Ammon's horn (tissue), 1 donor: ENCODE measurements around the gene FAM168B.

Experiments
- DNase-seq: peaks from one replicate; pipeline ENCODE4 v3.0.0-alpha.2; 2016; ENCODE audit warnings: low spot score

Gene FAM168B

DNA sequence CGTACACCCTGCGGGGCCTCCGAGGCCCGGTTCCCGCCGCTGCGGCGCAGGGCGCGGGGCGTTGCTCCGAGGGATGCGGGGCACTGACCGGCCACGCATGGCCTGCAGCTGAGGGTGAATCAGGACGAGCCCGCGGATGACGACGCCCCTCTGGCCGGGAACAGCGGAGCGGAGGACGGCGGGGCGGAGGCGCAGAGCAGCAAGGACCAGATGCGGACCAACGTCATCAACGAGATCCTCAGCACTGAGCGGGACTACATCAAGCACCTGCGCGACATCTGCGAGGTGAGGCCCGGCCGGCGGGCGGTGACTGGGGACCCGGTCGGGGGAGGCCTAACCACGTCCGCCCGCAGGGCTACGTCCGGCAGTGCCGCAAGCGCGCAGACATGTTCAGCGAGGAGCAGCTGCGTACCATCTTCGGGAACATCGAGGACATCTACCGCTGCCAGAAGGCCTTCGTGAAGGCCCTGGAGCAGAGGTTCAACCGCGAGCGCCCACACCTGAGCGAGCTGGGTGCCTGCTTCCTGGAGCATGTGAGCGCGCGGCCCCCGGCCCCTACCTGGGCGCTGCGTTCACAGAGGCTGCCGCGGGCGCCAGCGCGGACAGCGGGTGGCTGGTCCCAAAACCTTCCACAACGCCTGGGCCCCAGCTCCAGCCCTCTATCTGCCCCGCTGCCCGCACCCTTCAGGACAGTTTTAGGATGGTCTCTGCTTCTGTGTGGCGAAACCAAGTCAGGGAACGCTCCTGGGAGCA, 53.2 kb downstream of the FAM168B start:
- no peak for DNase-seq

DNA sequence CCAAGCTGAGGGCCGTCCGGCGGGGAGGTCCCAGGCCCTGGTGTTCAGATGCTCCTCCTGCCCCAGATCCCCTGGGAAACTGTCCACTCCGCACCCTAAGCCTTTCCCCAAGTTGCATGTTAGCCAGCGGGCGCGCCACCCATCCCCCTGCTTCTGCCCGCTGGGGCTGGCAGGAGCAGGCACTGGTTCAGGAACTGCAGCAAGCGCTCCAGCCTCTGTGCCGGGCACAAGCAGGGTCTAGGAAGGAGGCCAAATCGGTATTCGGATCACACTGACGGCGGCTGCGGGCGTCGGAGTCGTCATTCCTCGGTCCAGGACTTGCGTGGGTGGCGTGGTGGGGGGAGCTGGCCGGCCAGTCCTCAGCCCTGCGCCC, 53.7 kb downstream of the FAM168B start:
- peak; percentile 83 for DNase-seq

DNA sequence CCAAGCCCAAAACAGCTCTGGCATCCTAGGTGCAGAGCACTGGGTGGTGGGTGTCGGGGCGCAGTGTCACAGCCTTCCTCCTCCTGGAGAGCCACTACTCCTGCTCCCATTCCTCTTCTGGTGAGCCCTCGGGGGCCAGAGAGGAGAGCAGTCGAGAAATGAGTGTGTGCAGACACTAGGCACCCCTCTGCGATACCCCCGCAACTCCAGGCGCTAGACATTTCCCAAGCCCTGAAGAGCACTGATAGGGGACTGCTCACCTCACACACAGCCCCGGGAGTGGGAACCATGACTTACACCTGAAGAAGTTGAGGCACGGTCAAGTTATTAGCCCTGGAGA, 54.2 kb downstream of the FAM168B start:
- DNase-seq, result no peak

DNA sequence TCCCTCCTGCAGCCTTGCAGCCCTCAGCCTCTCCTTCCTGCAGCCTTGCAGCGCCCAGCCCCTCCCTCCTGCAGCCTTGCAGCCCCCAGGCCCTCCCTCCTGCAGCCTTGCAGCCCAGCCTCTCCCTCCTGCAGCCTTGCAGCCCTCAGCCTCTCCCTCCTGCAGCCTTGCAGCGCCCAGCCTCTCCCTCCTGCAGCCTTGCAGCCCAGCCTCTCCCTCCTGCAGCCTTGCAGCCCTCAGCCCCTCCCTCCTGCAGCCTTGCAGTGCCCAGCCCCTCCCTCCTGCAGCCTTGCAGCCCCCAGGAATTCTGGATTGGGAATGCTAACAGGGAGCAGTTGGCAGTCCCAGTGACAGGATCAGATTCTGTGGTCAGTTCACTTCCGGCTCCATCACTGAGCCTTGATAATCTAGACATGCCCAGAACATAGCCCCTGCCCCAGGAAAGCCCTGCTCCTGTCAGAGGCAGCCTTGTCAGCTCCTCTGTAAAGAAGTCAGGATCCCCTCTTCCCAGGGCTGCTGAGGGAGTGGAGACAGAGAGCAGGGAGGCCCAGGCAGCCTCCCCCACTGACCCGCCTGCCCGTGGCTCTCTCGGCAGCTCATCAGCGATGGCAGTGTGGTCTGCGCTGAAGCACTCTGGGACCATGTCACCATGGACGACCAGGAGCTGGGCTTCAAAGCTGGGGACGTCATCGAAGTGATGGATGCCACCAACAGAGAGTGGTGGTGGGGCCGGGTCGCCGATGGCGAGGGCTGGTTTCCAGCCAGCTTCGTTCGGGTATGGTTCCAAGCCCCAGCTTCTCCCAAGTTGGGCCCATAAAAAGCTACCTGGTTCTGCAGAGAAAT, 54.8 kb downstream of the FAM168B start:
- no peak for DNase-seq

DNA sequence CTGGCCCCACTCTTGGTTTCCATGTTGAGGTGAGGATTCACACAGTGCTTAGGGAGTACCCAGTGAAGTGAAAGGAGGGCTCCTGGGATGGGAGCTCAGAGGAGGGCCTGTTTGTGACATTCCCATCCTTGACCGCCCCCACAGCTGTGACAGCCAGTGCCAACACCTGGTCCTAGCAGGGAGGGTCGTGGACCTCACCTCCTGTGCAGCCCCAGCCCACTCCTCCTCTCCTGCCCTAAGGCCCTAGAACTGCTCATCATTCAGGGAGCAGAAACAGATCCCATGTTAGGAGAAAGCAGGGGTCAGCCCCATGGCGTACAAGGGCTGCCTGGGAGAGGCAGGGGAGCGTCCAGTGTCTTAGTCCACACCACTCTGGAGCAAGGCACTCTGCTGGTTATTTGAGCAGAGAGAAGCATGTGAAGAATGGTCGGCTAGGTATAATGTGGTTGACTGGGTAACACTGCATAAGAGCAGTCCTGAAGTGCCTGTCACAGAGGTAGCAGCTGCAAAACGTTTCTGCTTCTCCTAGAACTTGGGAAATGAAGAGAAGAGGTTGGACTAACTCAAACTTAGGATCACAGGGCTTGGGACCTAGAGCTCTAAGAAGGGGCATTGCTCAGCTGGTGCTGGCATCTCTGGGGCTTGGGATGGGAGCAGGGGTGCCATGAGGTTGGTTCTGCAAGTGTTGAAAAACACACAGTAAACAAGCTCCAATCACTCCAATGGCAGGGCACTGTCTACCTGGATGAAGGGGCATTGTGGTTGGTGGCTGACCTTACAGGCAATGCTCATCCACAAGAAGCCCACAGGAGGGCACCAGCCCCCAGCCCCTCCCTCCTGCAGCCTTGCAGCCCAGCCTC, 55.6 kb downstream of the FAM168B start:
- no peak for DNase-seq

DNA sequence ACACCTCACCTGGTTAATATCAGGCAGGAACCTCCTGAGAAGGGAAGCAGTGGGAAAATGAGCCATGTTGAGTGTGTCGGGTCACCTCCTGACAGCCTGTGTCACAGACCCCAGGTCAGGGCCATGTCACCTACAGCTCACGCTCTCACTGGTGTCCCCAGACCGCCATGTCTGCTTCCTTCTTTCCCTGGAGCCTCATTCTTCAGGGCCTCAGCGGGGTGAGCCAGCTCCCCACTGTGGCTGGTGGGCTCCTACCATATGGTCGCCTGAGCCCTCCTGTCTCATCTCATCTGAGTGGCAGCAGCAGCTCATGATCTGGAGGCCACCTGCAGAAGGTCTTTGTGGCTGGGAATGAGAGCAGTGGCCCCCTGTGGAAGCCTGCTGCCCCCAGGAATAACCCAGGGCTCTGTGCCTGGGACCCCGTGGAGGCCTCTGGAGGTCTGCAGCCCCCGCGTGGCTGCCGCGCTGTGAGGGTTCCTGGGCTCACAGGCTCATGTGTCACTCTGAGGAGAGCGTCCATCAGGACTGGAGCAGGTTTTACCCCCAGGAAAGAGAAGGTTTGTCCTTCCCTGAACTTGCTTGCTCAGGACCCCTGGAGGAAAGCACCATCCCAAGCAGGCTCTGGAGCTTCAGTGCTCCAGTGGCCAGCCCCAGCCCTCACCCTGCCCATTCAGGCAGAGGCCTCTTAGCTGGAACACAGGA, 56.4 kb downstream of the FAM168B start:
- no peak for DNase-seq

DNA sequence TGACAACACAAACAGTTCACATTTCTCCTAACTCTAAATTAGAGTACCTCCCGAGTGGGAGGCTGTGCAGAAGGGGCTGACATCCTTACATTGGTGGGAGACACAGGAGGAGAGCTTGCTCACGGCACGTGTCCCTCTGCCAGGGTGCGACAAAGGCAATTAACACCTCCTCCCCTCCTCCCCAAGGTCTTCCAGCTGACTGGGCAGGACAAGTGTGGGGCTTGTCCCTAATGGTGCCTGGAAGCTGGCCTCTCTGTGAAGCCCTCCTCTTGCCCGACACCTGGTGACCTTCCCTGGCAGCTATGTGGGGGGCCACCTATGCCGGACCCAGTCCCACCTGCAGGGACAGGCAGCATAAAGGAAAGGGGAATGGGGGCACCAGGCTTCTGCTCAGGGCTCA, 57.0 kb downstream of the FAM168B start:
- no peak for DNase-seq

DNA sequence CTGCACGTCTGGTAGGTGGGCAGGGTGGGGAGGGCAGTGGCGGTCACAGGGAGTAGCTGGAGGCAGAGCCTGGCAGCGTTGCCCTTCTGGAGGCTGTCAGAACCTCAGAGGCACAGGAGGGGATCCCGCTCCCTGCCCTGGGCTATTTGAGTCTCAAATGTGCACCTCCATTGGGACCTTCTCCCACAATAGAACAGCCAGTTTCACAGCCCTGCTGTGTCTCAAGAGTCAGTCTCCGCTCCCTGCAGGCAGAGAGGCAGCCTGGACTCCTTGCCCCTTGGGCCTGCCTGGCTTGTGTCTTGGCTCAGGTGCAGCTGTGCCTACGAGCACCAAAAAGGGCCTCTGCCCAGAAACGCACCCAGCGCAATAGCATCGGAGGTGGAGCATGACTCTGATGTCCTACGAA, 57.4 kb downstream of the FAM168B start:
- no peak for DNase-seq

DNA sequence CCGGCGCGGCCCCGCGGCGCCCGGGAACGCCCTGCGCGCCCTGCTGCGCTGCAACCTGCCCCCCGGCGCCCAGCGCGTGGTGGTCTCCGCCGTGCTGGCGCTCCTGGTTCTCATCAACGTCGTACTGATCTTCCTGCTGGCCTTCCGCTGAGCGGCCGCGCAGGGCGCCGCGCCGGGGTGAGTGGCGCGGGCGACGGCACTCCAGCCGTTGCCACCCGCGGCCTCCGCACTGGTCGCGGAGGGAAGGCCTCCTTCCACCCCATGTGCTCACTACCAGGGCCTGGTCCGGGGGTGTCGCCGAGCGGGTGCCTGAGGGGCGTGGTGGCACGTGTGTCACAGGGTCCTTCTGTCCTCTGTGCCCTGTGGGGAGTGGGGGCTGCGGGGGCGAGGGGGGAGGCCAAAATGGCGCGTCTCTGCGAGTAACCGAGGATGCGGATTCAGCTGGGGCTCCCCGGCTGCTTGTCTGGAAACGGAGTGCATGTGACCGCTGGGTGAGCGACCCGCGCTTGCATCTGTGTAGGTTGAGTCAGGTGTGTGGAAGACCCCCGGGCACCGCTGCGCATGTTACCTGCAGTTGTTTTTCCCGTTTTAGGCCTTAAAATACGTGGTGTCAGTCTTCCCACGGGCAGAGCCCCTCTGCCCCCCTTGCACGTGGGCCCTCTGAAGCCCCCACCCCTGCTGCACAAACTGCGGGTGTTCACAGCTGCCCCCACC, 58.0 kb downstream of the FAM168B start:
- DNase-seq, result no peak

DNA sequence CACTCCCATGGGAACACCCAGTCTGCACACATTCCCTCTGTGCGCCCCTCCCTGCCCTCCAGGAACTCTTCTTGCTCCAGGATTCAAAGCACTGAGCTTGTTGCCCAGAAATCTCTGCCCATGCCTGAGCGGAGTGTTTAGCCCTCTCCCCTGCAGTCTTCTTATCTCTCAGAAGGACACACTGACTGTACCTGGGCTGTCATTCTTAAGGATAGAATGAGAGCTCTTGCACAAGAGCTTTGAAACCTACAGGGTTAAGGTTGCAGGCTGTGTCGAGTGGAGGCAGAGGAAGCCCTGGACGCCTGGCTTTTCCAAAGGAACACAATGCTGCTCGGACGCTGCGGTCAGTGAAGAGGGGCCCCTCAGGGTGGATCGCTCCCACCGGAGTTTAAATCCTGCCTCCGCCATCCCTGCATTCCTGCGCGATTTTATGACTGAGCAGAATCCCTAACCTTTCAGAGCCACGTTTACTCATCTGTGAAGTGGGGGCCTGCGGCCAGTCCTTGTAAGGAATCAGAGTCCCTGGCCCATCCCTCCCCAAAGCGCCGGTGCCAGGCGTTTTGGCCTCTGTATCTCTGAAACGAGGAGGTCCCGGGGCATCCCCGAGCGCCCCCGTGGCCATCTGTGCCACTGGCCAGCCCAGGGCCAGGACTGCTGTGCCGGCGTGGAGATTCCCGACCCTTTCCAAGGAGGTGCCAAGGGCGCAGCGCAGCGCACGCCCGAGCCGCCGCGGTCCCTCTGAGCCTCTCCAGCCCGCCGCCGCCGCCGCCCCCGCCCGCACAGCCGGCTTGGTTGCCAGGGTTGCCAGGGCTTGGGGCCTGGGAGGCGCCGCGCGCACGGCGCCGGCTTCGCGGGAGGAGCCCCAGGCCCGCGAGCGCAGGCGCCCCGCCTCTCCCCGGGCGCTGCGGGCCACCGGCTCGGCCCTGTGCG, 58.9 kb downstream of the FAM168B start:
- DNase-seq, result peak; percentile 67

DNA sequence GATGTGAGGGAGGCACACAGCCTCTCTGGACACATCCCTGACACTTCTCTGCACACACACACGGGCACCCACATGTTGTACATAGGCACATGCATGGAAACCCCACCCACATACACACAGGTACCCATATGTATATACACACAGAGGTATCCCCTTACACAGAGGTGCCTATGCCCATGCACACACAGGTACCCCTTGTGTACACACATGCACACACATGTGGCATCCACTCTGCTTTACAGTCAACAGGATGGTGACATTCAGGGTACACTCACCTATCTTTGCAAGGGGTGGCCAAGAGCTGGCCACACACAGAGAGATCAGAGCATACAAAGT, 59.5 kb downstream of the FAM168B start:
- no peak for DNase-seq

DNA sequence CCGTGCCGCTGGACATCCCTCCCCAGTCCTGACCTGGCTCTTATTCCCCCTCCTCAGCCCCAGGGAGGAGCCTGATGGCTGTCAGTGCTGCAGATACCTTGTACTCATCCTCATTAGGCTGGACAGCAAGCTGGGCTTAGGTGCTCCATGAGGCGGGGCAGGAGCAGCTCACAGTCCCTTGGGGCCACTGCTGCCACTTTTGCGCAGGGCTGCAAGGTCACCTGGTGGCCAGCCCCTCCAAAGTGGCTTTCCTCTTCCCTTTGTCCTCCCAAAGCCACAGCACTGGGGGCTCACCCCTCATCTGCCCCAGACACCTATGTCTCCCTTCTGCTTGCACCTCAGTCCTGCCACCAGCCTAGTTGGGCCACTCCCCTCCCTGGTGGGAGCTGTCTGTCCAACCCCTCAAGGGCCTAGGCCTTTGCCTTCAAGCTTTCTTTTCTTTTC, 60.8 kb downstream of the FAM168B start:
- no peak for DNase-seq

DNA sequence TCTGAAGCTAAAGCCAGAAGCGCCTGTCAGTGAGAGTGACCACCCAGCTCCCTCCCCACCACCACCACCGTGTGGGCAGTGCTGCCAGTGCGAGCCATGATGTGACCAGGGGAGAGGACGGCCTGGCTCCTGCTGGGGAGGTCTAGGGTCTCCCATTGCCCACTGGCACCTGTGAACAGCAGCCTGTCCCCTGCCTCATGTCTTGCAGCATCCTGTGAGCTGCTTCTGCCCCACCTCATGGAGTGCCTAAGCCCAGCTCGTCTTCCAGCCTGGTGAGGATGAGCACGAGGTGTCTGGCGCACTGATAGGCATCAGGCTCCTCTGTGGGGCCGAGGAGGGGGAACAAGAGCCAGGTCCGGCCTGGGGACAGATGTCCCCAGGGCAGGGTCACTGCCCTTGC, 61.4 kb downstream of the FAM168B start:
- DNase-seq, result no peak

DNA sequence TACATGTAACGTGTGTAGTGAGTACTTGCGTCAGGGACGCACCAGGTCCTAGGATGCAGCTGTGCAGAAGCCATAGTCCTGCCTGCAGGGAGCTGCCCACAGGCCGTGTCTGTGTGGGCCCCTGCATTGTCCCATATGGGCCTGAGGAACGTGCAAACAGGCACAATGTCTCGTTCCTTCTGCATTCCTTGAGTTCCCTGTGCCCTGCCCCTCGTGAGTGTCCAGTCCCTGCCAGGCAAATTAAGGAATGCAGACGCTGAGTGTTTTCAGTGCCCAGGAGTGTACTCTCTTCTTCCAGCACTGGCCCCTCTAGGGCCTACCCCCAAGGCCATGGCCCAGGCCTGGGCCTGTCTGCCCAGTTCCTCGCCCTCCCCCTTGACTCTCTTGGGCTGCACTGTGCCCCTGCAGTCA, 61.8 kb downstream of the FAM168B start:
- no peak for DNase-seq

DNA sequence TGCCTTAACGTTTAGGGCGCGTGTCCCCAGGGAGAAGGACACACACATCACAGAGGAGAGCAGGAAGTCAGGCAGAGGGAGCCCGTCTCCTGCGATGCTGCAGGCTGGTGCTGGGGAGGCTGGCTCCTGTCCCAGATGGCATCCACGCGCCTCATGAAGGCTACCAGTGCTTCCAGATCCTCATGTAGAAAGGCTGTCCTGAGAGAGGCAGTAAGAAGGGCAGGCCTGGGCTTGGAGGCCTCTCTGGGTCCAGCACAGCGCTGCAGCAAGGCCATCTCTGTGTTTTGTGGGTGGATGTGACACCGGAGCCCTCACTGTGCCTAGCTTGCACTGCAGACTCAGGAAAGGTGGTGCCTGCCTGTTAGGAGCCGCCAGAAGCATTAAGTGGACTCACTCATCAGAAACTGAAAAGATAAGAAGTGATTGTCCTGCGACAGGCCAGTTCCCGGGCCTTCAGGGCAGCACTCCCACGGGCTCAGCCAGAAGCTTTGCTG, 62.7 kb downstream of the FAM168B start:
- DNase-seq, result peak; percentile 93

DNA sequence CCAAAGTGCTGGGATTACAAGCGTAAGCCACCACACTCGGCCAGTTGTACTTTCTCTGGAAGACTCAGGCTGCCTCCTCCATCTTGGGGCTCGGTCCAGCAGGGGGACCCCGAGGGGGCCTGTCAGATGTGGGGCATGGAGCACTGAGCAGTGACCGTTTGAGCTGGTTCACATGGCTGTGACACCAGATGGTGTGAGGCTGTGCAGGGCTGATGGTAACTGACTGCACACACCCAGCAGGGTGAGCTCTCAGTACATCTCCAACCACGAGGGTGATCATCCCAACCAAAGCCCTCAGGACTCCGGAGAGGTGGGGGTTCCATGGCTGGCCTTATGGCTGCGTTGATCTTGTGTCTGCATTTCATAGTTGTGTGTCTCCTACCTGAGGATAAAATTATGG, 63.4 kb downstream of the FAM168B start:
- DNase-seq, result no peak

DNA sequence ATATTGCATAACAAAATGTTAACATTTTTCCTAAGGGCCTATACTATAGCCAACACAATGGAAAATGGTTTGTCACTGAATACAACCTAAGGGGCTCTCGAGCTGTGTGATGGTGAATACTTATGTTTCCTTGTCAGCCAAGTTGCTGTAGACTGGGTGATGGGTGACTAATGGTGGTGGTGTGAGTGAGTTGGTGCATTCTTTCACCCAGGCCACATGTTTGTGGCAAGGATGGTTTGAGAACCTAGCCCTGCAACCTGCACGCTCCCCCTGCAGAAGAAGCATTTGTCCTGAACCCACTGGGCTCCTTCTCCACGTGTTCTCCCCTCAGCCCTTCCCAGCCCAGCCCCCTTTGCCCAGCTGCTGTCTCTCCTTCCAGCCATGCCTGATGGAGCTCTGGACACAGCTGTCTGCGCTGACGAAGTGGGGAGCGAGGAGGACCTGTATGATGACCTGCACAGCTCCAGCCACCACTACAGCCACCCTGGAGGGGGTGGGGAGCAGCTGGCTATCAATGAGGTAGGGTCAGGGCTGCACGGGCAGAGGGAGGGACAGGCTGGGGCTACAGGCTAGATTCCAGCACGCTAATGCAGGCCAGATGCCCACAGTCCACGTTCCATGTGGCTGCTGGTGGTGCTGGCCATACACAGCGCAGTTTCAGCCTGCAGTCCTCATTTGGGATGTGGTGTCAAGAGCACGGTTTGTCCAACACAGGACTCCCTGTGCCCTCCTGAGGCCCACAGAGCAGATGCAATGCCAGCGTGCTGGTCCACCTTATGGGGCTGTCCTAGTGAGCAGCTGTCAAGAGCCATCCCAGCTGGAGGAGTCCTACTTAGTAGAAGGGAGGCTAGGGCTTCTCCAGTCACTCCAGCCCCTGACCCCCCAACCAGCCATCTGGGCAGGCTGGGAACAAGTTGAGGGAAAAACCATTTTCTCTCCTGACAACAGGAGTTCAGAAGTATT, 65.4 kb downstream of the FAM168B start:
- DNase-seq, result no peak

DNA sequence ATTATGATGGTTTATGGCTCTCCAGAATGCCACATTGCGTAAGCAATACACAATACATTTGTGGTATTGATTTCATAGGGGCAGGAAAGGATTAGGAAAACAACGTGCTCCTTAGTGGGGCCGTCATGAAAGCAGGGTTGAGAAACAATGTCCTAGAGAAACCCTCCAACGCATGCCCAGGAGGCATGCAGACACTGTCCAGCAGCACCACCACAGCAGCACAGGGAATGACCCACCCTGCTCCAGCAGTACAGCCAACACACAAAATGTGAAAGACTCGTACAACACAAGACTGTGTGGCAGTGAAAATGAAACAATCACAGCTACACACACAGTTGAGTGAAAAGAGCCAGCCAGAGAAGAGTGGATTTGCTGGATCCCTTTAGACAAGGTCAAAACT, 66.3 kb downstream of the FAM168B start:
- DNase-seq, result no peak

DNA sequence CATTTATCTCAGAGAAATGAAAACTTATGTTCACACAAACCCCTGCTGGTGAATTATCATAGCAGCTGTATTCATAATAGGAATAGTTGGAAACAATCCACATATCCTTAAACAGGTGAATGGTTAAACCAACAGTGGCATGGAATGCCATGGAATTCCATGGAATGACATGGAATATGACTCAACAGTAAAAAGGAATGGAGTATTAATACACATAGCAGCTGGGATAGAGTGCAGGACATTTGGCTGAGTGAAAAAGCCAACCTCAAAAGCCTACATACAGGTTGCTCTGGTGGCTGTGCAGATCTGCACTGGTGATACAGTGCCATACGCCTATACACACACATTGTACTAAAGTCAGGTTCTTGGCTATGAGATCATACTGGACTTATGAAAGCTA, 69.5 kb downstream of the FAM168B start:
- no peak for DNase-seq
